GM19328 (cell line): ENCODE data around the gene MCM3AP.

Source experiments
- ATAC-seq: cut with Tn5 transposase; IDR thresholded peaks from one replicate; pipeline ENCODE4 v1.9.1; 2021; ENCODE audit warnings: mild to moderate bottlenecking, moderate library complexity; ENCODE audit not compliant: unreplicated experiment

The MCM3AP gene

DNA sequence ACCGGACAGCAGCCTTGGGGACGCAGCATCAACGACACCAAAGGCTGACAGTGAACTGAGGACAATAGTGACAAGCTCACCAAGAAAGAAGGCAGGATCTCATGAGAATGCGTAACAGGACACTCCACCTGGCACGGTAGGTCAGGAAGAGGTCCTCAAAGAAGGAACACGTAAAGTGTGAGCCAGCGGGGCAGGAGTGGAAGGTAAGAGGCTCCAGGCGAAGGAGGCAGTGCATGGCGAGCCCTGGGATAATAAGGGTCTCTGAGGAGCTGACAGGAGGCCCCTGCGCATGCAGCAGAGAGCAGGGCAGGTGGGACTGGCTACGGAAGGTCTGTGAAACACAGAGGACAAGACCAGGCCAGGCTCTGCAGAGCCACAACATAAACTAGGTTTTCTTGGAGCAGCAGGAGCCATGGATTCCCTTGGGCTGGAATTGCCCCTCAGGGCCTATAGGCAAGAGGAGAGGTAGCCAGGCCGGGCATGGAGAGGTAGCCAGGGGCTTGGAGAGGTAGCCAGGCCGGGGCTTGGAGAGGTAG is 65.1 kb downstream of the MCM3AP start:
- ATAC-seq = no peak

DNA sequence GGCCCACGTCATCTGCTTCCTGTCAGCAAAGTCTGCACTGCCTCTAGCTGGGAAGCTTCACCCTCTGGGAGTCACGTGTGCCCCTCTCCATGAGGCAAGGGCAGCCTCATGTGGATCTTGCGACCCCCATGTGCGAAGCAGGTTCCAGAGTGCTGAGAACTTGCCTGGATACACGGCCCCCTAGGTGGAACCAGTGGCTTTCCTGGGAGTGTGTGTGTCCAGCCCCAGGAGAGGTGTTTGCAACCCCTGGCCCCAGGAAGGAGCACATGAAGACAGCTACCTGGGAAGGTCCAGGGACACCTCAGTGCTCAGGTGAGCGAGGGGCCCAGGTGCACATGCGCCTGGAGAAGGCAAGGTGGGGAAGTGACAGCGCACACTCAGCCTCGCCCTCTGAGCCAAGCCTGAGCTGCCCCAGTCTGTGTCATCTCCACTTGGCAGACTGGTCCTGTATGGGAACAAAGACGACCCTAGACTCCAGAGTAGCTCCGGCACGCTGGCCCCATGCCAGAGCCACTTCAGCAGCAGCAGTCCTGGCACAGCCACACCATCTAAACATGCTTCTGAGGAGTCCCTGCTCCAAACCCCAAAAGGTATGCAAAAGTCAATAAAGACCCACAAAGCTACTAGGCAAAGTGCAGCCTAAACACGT is 65.7 kb downstream of the MCM3AP start:
- ATAC-seq = no peak

DNA sequence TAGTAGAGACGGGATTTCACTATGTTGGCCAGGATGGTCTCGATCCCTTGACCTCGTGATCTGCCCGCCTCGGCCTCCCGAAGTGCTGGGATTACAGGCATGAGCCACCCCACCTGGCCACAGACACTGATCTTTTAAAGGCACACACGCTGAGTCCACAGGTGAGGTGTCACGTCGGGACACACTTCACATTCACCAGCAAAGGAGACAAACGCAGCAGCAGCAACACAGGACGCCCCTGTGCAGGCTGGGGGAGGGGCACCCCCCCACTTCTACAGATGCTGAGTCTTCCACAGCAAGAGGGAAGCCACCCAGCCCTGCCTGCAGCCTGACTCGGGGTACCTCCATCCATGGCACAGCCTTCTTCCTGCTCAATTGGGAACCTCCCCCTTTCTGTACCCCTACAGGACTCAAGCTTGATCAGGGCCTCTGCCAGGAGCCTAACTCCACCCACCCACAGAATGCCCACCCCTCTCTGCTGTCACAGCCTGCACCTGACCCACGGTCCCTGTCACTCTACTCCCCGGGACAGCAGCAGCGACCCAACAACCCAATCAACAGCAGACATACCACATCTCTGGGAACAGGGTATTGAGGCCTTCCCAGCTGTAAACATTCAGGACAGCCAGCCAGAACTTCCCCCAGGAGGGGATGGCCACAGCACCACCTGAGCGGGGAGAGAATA is 66.4 kb downstream of the MCM3AP start:
- ATAC-seq = no peak

DNA sequence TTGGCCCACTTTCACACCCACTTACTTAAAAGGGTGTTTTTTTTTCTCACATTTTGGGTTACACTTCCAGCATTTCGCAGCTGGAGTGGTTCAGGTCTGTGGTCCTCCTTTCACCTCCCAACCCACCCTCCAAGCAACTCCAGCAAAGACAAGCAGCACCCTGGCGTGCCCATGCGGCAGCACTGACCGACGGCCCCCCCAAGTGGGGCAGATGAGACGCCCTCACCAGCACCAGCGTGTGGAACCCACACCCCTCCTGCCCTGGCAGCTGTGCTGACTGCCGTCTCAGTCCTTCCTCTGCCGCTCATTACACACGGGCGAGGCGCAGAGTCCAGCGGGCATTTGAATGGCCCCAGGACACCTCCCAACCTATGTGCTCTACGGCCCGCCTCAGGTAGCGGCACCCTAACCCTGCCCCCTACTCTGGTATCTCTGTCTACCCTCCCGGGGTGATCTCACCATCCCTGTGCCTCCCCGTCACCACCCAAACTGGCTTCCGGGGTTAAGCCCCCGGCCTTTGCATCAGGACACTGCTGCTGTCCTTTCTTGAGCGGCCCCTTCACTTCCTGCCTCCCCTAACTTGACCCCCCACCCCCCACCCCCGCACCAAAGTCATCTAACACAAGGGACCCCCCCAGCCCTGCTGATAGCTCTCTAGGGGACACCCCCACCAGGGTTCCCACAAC is 67.8 kb downstream of the MCM3AP start:
- ATAC-seq = no peak

DNA sequence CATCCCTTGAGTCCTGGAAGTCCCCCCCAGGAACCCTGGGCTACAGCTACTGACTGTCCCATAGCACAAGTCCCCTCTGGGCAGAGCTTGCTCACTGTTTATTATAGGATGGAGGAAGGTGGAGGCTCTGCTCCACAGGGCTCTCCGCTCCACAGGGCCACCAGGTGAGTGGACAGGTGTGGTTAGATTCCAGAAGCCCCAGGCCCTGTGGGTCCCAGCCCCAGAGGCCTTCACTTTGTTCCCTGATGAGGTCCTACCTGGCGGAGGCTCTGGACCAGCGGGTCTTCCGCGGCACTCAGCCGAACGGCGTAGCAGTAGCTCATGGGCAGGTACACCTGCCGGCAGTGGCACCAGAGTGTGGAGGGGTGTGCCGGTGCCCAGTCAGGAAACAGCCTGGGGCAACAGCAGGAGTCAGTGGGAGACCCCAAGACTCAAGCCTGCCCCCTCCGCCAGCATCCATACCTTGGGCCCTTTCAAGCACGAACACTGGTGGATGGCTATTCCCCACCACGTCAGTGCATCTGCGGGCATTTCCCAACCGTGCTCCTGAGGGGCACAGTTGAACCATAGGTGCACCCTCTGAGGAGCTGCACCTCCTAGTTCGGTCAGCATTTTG is 69.2 kb downstream of the MCM3AP start:
- no peak for ATAC-seq

DNA sequence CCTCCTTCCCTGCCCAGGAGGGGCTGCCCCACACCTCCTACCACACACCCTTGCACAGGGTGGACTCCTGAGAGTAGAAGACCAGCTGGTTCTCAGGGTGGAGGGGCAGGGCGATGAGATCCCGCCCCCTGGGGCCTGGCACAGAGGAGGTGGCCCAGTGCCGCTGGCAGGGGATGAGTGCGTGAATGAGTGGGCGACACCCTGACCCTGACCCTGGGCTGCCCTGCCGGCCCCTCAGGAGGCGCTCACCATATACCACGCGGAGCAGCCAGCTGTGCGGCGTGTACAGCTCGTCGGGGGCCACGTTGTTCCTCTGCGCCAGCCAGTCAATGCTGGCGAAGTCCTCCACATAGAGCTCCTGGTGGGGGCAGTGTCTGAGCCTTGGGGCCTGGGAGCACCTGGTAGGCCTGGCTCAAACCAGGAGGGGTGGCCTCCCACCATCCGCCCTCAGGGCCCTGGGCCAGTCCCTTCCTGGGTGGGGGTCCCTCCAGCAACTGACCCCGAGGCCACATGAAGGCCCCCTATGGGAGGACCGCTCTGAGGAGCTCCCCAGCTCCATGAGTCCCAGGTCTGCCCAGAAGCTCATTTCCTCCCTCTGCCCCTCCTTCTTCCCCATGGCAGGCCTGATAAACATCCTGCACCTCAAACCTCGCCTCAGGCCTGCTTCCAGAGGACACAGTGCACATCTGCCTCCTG is 69.8 kb downstream of the MCM3AP start:
- ATAC-seq = no peak

DNA sequence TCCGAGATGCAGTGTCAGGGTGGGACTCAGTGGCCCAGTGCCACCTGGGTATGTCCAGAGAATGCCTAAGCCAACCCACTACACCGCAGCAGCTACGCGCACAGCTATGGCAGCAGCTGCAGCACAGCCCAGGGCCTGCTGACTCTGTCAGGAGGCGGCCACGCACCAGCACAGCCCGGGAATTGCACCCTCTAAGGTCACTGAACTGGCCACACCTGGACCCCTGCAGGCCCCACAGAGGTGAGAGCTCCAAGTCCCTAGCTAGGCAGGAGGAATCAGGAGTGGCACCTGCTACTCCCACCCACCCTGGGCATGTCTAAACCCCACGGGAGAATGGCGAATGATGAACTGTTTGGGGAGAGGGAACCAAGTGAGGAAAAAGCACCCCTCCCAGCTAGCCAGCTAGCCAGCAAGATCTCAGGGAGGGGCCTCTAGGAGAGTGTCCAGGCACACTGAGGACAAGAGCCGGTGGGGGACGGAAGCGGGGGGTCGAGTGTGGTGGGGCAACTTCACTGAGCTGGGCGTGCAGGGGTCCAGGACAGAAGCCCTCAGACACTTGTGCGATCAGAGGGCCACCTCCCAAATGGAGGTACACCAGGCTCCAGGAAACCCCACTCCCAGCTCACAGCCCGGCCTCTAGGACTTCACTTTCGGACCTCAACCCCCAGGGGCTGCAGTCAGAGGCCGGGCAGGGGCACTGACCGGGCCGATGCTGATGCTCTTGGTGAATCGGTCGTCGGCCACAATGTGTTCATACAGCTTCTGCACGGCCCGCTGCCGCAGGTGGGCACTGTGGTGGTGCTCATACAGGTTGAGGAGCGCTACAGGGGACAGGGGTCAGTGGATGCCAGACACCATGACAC is 70.7 kb downstream of the MCM3AP start:
- no peak for ATAC-seq

DNA sequence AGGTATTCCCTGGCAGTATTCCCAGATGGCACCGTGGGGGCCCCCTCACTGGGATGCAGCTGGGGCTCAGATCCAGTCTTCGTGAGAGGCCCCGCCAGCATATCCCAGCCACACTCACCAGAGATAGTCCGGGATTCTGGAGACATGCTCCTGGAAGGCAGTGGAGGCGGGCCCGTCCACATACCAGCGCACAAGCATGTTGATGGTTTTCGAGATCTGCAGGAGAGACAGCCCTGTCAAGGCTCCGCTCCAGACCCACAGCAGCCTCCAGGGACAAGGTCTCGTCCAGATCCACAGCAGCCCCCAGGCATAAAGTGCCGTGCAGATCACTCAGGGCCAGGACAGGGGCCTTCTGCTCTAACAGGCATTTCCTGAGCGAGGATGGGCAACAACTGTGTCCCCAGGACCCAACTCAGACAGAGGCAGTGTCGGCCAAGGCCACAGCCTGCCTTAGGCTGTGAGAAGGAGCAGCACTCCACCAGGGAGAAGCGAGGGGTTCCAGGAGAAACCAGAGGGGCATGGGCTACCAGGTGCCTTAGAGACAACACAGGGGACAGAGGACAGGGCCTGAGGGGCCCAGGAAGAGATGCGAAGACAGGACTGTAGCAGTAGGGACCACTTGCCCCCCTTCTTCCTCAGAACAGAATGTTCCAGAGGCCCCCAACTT is 71.7 kb downstream of the MCM3AP start:
- ATAC-seq = no peak

DNA sequence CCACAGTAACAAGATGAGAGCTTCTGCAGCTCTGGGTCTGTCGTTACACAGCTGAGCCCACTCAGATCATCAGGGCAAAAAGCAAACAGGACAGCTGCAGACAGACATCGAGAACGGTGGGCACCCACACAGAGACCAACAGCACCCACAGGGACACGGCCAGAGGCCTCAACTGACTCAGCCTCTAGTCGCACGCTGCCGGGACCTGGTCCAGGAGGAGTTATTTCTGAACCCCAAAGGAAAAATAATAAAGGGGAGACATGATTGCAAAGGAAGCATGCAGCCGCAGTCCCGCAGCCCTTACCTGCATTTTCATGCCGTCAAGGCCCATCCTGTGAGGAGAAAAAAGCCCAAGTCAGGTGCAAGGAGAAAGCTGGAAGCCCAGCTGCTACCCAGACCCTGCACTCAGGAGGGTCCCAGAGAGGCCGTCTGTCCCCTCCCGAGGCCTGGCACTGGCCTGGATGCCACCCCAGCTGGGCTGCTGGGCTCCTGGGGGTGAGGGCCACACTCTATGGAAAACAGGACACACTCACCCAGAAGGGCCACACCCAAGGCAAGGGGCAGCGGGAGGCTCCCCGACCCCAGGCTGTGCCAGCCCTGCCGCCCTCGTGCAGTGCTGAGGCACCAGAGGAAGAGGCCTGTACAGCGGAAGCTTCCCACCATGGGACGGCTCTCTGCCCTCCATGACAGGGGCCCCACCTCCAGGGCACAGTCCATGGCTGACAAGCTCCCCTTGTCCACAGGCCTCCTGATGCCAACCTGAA is 72.5 kb downstream of the MCM3AP start:
- ATAC-seq = no peak

DNA sequence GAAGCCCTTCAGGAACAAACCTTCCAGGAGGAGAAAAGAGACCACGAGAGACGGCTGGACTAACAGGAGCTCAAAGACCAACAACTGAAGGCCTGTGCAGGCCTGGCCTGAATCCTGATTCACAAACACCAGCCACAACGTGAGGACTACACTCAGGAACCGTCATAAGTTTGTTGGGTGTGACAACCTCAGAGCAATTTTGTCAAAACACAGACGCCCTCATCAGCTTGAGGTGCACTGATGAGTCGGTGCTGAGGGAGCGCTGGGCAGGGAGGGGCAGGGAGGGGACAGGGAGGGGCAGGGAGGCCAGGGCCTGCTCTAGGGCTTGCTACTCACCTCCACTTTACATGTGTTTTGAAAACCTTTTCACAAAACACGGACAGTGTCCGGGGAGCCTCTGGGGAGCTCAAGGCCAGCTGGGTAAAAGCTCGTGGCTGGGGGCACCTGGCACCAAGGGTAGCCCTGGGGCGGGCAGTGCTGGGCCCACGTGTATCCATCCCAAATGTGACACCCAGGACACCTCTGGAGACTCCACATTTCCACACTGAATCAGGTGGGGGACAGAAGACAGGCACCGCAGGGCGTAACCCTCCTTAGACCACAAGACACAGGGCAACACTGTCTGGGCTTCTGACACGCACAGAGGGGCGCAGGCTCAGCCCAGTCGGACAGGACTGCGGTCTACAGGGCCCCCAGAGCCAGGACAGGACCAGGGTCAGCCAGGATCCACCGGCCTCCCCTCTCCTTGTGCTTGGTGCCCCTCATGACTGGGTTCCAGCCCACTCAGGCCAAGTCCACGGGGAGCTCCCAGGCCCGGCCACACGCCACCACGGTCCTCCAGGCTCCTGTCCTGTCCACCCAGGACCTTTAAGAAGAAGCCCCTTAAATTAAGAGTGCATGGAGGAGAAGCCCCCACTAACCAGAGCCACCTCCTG is 73.4 kb downstream of the MCM3AP start:
- no peak for ATAC-seq

DNA sequence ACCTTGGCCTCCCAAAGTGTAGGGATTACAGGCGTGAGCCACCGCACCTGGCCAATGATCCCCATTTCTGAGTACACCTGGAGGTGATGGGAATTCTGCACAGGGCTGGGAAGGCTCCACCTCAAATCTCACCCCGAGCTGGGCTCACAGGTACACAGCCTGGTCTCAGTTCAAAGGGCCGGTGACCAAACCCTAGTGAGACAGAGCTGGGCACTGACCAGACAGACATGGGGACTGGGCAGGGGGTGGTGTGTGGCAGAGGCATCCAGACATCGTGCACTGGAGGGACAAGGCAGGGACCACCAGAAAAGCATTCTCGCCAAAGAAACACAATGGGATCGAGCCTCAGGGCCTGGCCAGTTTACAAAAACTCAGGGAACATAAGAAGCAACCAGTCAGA is 74.0 kb downstream of the MCM3AP start:
- ATAC-seq = no peak

DNA sequence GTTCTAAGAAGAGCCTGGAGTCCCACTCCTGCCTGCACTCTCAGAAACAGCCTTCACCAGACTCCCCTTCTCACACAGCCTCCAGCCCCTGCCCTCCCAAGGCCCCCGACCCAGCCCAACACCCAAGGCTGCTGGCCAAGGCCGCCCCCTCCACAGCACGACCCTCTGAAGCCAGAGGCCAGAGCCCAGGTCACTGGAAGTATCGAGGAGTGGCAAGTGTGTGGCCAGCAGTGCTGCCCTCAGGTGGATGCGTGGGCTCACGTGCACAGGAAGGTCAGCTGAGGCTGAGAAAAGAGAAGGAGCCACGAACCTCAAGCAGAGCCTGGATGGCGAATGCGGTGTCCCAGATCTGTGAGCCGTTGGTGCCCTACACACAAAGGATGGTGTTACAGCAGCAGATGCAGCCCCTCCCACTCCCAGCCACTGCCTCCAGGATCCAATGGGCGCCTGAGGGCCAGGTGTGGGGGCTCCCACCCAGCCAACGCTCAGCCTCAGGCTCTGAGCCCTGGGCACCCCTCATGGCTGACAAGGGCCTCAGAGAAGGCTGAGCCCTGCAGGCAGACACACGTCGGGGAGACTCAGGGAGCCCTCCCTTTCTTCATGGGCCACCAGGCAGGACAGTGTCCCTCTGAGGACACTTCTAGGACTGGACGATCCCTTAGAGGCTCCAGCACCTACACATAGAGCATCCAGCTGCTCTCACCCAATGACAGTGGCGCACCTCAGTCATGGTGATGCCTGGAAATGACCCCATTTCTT is 74.9 kb downstream of the MCM3AP start:
- no peak for ATAC-seq

DNA sequence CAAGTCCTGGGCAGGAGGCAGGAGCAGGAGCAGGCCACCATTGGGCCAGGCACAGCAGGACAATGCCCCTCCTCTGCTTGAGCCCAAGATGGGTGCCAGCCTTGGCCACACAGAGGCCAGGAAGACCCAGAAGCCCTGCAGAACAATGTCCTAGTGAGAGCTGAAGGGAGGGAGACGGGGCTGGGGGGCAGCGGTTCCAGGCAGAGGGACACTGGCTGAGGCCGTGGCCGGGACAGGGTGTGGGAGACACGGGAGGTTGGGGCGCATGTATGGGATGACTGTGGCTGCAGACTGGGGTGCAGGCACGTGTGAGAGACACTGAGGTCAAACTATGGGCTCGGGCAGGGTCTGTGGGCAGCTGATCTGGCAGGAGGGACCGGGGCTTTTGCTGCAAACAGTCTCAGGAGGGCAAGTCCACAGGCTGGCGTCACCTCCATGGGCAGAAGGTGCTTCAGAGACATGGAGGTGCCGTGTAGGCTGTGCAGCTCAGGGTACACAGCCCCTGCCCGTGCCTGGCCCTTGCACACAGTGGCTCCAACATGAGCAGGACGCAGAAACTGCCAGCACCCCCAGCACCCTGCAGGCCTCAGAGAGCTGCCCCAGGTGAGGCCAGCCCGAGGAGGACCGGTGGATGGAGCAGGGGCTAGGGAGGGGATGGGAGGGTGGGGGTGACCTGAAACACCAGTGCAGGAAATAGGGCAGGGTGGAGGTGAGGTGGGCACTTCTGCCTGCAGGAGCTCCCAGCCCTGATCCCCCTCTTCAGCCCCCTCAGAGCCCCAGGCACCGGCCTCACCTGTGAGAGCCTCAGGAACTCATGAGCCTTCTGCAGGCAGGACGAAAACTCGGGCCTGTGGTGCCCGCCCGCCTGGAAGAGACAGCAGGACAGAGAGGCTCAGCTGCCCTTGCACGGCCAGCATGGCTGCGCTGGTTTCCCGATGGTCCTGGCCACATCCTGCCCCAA is 76.4 kb downstream of the MCM3AP start:
- no peak for ATAC-seq

DNA sequence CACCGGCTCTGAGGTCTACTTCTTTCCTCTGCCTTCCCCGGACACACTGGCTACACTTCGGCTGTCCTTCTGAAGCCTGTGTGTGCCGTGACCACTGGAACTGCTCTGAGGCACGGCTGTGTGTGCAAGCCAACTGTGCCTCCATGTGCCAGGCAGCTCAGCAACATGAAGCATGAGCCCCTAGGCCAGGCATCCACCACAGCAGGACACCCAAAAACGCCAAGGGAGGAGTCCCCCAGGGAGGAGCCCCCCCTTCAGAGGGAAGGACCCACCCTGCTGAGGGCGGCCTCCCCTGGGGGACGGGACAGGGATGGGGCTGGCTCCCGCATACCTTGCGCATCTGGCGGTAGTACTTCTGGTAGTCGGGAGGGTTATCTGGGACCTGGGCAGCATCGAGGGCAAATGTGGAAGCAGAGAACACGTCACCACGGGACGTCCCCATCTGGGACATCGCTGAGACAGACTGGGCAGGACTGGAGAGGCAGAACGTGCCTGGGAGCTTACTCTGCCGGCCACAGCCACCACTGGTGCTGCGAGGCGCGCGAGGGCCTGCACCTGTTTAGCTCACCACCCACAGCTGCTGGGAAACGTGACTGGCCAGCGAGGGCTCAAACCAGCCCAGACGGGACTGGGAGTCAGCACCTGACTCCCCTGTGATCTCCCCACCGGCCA is 77.4 kb downstream of the MCM3AP start:
- ATAC-seq = no peak
